K562 (cell line): ENCODE results near the gene PABPC1L. TPM values are rescaled to one million over a fixed set of nuclear protein-coding genes. Genes with fewer than 3 reads are reported as not detected.

Experiments
- ATF2 ChIP-seq: sonication (generic); formaldehyde crosslinking; IDR thresholded peaks from 2 replicates; pipeline ENCODE4 v1.8.1; 2022; ENCODE audit warnings: missing genetic modification reagents
- E2F8 ChIP-seq: fragments of 450-650 bp; IDR thresholded peaks from 2 replicates; pipeline ENCODE4 v1.7.1; 2018; ENCODE audit warnings: mild to moderate bottlenecking, low read depth; ENCODE audit not compliant: partially characterized antibody
- HDAC8 ChIP-seq: fragments of 450-650 bp; IDR thresholded peaks from 2 replicates; pipeline ENCODE4 v1.6.1; 2016; ENCODE audit warnings: mild to moderate bottlenecking, missing genetic modification characterization, moderate library complexity, missing compliant biosample characterization
- IRF9 ChIP-seq: fragments of 450-650 bp; IDR thresholded peaks from 2 replicates; pipeline ENCODE4 v1.6.1; 2016; ENCODE audit warnings: missing biosample characterization, missing genetic modification characterization
- MITF ChIP-seq: IDR thresholded peaks from 2 replicates; pipeline ENCODE4 v1.6.1; 2014; ENCODE audit warnings: antibody characterized with exemption
- MLLT1 ChIP-seq, 2 experiments: fragments of 450-650 bp; IDR thresholded peaks; 2 replicates each; pipeline ENCODE4 v1.6.1; 2016
- MLX ChIP-seq, 2 experiments: fragments of 450-650 bp in 1 of 2; sonication (generic) in 1 of 2; formaldehyde crosslinking; conservative IDR thresholded peaks; 2 replicates each; pipeline versions ENCODE4 v1.4.0 to v1.8.1; 2020 to 2022; ENCODE audit warnings: mild to moderate bottlenecking in 1 of 2, missing genetic modification reagents in 1 of 2
- NUFIP1 ChIP-seq: fragments of 450-650 bp; IDR thresholded peaks from 2 replicates; pipeline ENCODE4 v1.6.1; 2018; ENCODE audit not compliant: partially characterized antibody
- PTBP1 ChIP-seq: fragments of 200-400 bp; formaldehyde crosslinking; IDR thresholded peaks from 2 replicates; pipeline ENCODE4 v1.6.1; 2017; ENCODE audit warnings: low read depth, low read length
- RBM25 ChIP-seq: fragments of 200-400 bp; formaldehyde crosslinking; IDR thresholded peaks from 2 replicates; pipeline ENCODE4 v1.6.1; 2018; ENCODE audit warnings: low read length, low read depth, moderate library complexity; ENCODE audit not compliant: severe bottlenecking
- RFX5 ChIP-seq: IDR thresholded peaks from 2 replicates; pipeline ENCODE4 v1.6.1; 2011; ENCODE audit warnings: low read depth, mild to moderate bottlenecking, improper control_type of control experiment, low read length
- TEAD4 ChIP-seq, 2 experiments: sonication (generic) in 1 of 2; formaldehyde crosslinking in 1 of 2; IDR thresholded peaks; 2 replicates each; pipeline versions ENCODE4 v1.6.1 to v1.8.0; 2012 to 2022; ENCODE audit warnings: borderline replicate concordance in 1 of 2, inconsistent platforms in 1 of 2, low read length in 1 of 2, mild to moderate bottlenecking in 1 of 2, missing genetic modification reagents in 1 of 2
- THRAP3 ChIP-seq: fragments of 450-650 bp; IDR thresholded peaks from 2 replicates; pipeline ENCODE4 v1.6.1; 2016; ENCODE audit warnings: mild to moderate bottlenecking, inconsistent platforms, borderline replicate concordance
- TOE1 ChIP-seq, 2 experiments: fragments of 450-650 bp in 1 of 2; sonication (generic) in 1 of 2; formaldehyde crosslinking in 1 of 2; IDR thresholded peaks; 2 replicates each; pipeline versions ENCODE4 v1.7.1 to v1.8.0; 2016 to 2022; ENCODE audit warnings: borderline replicate concordance in 2 of 2, mild to moderate bottlenecking in 2 of 2, antibody characterized with exemption in 1 of 2, inconsistent platforms in 1 of 2, low read depth in 1 of 2, missing genetic modification reagents in 1 of 2, moderate library complexity in 1 of 2
- ZBTB1 ChIP-seq: sonication (generic); formaldehyde crosslinking; IDR thresholded peaks from 2 replicates; pipeline ENCODE4 v1.8.1; 2023; ENCODE audit warnings: missing genetic modification reagents, low read depth, mild to moderate bottlenecking, borderline replicate concordance
- ZNF699 ChIP-seq: fragments of 250-450 bp; sonication (Bioruptor Pico); IDR thresholded peaks from 2 replicates; pipeline ENCODE4 v1.8.0; 2021; ENCODE audit warnings: mild to moderate bottlenecking, moderate library complexity; ENCODE audit not compliant: insufficient replicate concordance
- polyA plus RNA-seq, 8 experiments: library from polyadenylated mRNA; depleted of rRNA in 4 of 8; stranded (reverse) in 5 of 8; unstranded in 3 of 8; fragments of >200 nt; fragmentation: Nextera tagmentation in 2 of 8; fragmentation: Illumina TruSeq in 1 of 8; extraction: Ambion mirVana in 2 of 8; extraction: Trizol in 1 of 8; gene quantifications; 2 replicates each; pipeline versions ENCODE4 v1.2.1 to v1.2.3, GENCODE V29; 2011 to 2014; ENCODE audit warnings: inconsistent platforms in 1 of 8, missing spikeins in 1 of 8
- total RNA-seq, 7 experiments: library from RNA; depleted of rRNA in 6 of 7; stranded (reverse); fragments of >200 nt in 6 of 7; fragmentation: Illumina TruSeq in 2 of 7; extraction: Trizol in 2 of 7; gene quantifications; 2 replicates each; pipeline versions ENCODE4 v1.2.1 to v1.2.3, GENCODE V29; 2011 to 2021; ENCODE audit warnings: low replicate concordance in 1 of 7

PABPC1L gene
- total and polyA plus RNA-seq, 9 of the 15 experiments (the other 6 are each of a cell fraction or from before 2014, with no cell fraction given) = 6.0 to 90.3 (median 15.8) TPM

- TF ChIP-seq E2F8 = no peak
- 0 out of 2 replicates have a peak, but pooled peaks have one; percentile 11 for TF ChIP-seq MITF
- no peak for TF ChIP-seq NUFIP1
- TF ChIP-seq MLLT1 (IDR thresholded peaks at IDR 0.05) = no peak
- no peak for TF ChIP-seq PTBP1
- TF ChIP-seq MLX (CRISPR knock-in tag; conservative IDR thresholded peaks at IDR 0.05) = no peak
- TF ChIP-seq TEAD4 (IDR thresholded peaks at IDR 0.05; ENCODE audit: low read length) = no peak
- peak; percentile 62; the same call in 1 of the 2 replicates for TF ChIP-seq TEAD4 (CRISPR knock-in tag; IDR thresholded peaks at IDR 0.05; ENCODE audit: borderline replicate concordance)
- no peak for TF ChIP-seq ATF2 (CRISPR knock-in tag)
- TF ChIP-seq HDAC8 (tag) = no peak
- no peak for TF ChIP-seq IRF9
- TF ChIP-seq RFX5 = no peak
- TF ChIP-seq ZNF699 = no peak
- no peak for TF ChIP-seq THRAP3
- TF ChIP-seq TOE1 (IDR thresholded peaks at IDR 0.05; ENCODE audit: borderline replicate concordance) = no peak
- TF ChIP-seq TOE1 (CRISPR knock-in tag; IDR thresholded peaks at IDR 0.05; ENCODE audit: borderline replicate concordance, low read depth) = no peak
- no peak; the same call in 1 of the 2 replicates for TF ChIP-seq ZBTB1 (CRISPR knock-in tag)
- no peak for TF ChIP-seq RBM25
These were observed 50.4 kb downstream of the PABPC1L start, which contains the start of gene TOMM34 (continued) for GRCh38 chr20:44960103-44960852.
